ENCODE results near the gene APBA2. TPM values are rescaled to one million over a fixed set of nuclear protein-coding genes. Genes with fewer than 3 reads are reported as not detected.
A peak's percentile ranks its signal among the peaks of the same experiment; 100 is the strongest.

The APBA2 gene
- total RNA-seq, 4 donors from 2014 or later: 5.4 to 15.3 (median 10.4) TPM

- Histone ChIP-seq H3K4me3 (no peak overlapping the region), H3K9me3 (peaks cover 0 to 7% (median 0%) of the 10 kb centered on the region in 4 donors), H3K4me1 (no peaks in the 10 kb centered on the region), H3K27ac (replicated peaks in 1 of 4) (no peak overlapping the region), H3K36me3 (no peaks in the 10 kb centered on the region), H3K27me3 (no peaks in the 10 kb centered on the region)
- 92% methylated on average over 16 of the region's 16 CpGs for WGBS
- TF ChIP-seq EP300 (IDR thresholded peaks at IDR 0.05) (no peak), POLR2A (IDR thresholded peaks at IDR 0.05; ENCODE audit: low read depth) (no peak), CTCF (IDR thresholded peaks at IDR 0.05) (no peak), POLR2AphosphoS5 (IDR thresholded peaks at IDR 0.05) (no peak)
- intact Hi-C loops (cut with DNase I): no loop called here
- no peak for DNase-seq (ENCODE audit: extremely low spot score)
These were observed 201.9 kb downstream of the APBA2 start for GRCh38 chr15:29087521-29088285.

GRCh38 chr15:29088666-29089065, 202.9 kb downstream of the APBA2 start:
- Histone ChIP-seq H3K9me3 (peaks cover 0 to 7% (median 0%) of the 10 kb centered on the region in 4 donors), H3K4me3 (no peak overlapping the region), H3K27me3 (no peaks in the 10 kb centered on the region), H3K27ac (replicated peaks in 1 of 4) (no peak overlapping the region), H3K36me3 (no peaks in the 10 kb centered on the region), H3K4me1 (no peaks in the 10 kb centered on the region)
- TF ChIP-seq CTCF (IDR thresholded peaks at IDR 0.05) (no peak), POLR2A (IDR thresholded peaks at IDR 0.05; ENCODE audit: low read depth) (no peak), POLR2AphosphoS5 (IDR thresholded peaks at IDR 0.05) (no peak), EP300 (IDR thresholded peaks at IDR 0.05) (no peak)
- DNase-seq (ENCODE audit: extremely low spot score): no peak
- intact Hi-C loops (cut with DNase I): no loop called here
- 91% methylated on average over 5 of the region's 5 CpGs for WGBS

- H3K36me3 ChIP-seq: no peaks in the 10 kb centered on the region
- no peak overlapping the region for H3K27ac ChIP-seq (replicated peaks in 1 of 4)
- no peak overlapping the region for H3K4me3 ChIP-seq
- intact Hi-C loops (cut with DNase I): no loop called here
- no peaks in the 10 kb centered on the region for H3K27me3 ChIP-seq
- DNase-seq (ENCODE audit: extremely low spot score): no peak
- no peaks in the 10 kb centered on the region for H3K4me1 ChIP-seq
- no peaks in the 10 kb centered on the region for H3K9me3 ChIP-seq
- TF ChIP-seq POLR2AphosphoS5 (IDR thresholded peaks at IDR 0.05) (no peak), EP300 (IDR thresholded peaks at IDR 0.05) (no peak), CTCF (IDR thresholded peaks at IDR 0.05) (no peak), POLR2A (IDR thresholded peaks at IDR 0.05; ENCODE audit: low read depth) (no peak)
- WGBS: 75% methylated on average over 15 of the region's 16 CpGs
These were observed 204.2 kb downstream of the APBA2 start for GRCh38 chr15:29089731-29090616.

GRCh38 chr15:29090617-29091466, 205.1 kb downstream of the APBA2 start:
- H3K9me3 ChIP-seq: no peaks in the 10 kb centered on the region
- no peaks in the 10 kb centered on the region for H3K27me3 ChIP-seq
- no peak for DNase-seq (ENCODE audit: extremely low spot score)
- TF ChIP-seq POLR2A (IDR thresholded peaks at IDR 0.05; ENCODE audit: low read depth) (no peak), CTCF (IDR thresholded peaks at IDR 0.05) (peak; percentile 59 to 72 (median 60))
- H3K4me3 ChIP-seq: no peak overlapping the region
- no peaks in the 10 kb centered on the region for H3K36me3 ChIP-seq
- intact Hi-C loops (cut with DNase I): no loop called here
- H3K4me1 ChIP-seq: no peaks in the 10 kb centered on the region
- WGBS: 76% methylated on average over 13 of the region's 15 CpGs
- no peak overlapping the region for H3K27ac ChIP-seq (replicated peaks in 1 of 4)
